ENCODE results near the gene C3orf20.

The C3orf20 gene

DNA sequence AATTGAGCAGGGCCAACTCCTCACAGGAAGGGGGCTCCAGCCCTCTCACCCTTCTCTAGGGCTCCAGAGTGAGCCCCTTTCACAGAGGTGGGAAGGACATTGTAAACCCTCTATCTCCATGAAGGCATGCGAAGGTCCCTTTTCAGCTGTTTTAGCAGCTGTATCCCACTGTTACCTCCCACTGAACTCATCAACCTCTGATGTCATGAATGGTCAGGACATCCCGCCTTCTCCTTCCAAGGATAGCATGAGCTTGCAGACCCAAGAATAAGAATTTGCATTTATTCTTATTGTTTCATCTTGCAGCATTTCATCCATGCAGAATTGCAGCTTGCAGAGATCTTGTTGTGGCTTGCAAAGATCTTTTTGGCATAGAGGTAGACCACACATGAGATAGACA lies 119.5 kb downstream of the C3orf20 start:
- Histone ChIP-seq H3K4me1 (ENCODE audit: insufficient read depth, low read length) (peaks cover 5% of the 10 kb centered on the region), H3K27ac (ENCODE audit: low read depth, low read length) (no peak overlapping the region), H3K9ac (ENCODE audit: low read length) (no peak overlapping the region), H3K4me3 (ENCODE audit: low read depth in 1 of 2, low read length in 2 of 2) (no peak overlapping the region), H3K9me3 (ENCODE audit: low read length) (no peaks in the 10 kb centered on the region), H3K36me3 (ENCODE audit: insufficient read depth, low read length) (no peaks in the 10 kb centered on the region), H3K27me3 (ENCODE audit: control insufficient read depth in 1 of 2, insufficient read depth in 2 of 2, low read length in 2 of 2) (no peaks in the 10 kb centered on the region)

DNA sequence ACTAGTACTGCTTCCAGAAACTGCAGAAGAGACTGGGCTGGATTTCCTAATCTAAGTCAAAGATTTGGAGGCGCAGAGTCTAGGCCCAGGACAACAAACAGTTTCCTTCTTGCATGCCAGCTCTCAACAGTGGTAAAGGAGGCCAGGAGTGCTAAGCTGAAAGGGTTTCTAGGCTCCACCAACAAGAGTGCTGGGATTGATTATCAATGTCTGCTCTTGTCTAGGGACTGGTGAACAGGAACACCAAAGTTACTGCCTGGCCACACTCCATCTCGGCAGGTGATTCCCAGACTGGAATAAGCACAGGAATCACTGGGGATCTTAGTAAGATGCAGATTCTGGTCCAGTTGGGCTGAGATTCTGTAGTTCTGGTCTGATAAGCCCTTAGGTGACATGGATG lies 121.1 kb downstream of the C3orf20 start:
- Histone ChIP-seq H3K36me3 (ENCODE audit: insufficient read depth, low read length) (no peaks in the 10 kb centered on the region), H3K4me3 (ENCODE audit: low read depth in 1 of 2, low read length in 2 of 2) (no peak overlapping the region), H3K9me3 (ENCODE audit: low read length) (no peaks in the 10 kb centered on the region), H3K27ac (ENCODE audit: low read depth, low read length) (no peak overlapping the region), H3K4me1 (ENCODE audit: insufficient read depth, low read length) (peaks cover 5% of the 10 kb centered on the region), H3K27me3 (ENCODE audit: control insufficient read depth in 1 of 2, insufficient read depth in 2 of 2, low read length in 2 of 2) (no peaks in the 10 kb centered on the region), H3K9ac (ENCODE audit: low read length) (no peak overlapping the region)

DNA sequence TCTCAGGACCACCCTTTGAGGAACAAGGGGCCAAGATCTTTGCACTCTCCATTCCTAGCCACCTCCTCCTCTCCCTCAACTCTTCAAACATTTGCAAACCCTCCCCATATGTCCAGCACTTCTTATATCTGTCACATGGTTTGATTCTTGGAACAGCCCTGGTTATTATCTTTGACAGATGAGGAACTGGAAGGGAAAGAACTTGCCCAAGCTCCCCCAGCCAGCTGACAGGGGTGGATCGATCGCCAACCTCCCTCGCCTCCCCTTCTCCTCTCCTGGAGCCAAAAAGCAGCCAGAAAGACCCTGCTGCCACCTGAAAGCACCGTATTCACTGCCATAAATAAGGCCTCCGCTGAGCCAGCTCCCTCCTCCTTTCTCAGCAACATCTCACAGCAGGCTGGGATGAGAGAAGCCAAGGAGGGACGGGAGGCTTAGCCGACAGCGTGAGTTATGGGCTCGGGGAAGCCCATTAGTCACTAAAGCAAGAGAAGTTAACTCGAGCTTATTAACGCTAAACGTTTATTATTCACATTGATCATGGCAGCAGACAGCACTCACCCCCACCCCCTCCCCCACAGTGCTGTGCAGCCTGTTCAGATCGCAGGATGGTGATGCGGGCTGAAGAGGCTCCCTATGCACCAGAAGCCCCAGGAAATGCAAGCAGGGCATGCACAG lies 121.6 kb downstream of the C3orf20 start:
- peaks cover 5% of the 10 kb centered on the region for H3K4me1 ChIP-seq (ENCODE audit: insufficient read depth, low read length)
- H3K9me3 ChIP-seq (ENCODE audit: low read length) = no peaks in the 10 kb centered on the region
- no peak overlapping the region for H3K4me3 ChIP-seq (ENCODE audit: low read depth in 1 of 2, low read length in 2 of 2)
- H3K36me3 ChIP-seq (ENCODE audit: insufficient read depth, low read length) = no peaks in the 10 kb centered on the region
- H3K27ac ChIP-seq (ENCODE audit: low read depth, low read length) = no peak overlapping the region
- no peak overlapping the region for H3K9ac ChIP-seq (ENCODE audit: low read length)
- no peaks in the 10 kb centered on the region for H3K27me3 ChIP-seq (ENCODE audit: control insufficient read depth in 1 of 2, insufficient read depth in 2 of 2, low read length in 2 of 2)

DNA sequence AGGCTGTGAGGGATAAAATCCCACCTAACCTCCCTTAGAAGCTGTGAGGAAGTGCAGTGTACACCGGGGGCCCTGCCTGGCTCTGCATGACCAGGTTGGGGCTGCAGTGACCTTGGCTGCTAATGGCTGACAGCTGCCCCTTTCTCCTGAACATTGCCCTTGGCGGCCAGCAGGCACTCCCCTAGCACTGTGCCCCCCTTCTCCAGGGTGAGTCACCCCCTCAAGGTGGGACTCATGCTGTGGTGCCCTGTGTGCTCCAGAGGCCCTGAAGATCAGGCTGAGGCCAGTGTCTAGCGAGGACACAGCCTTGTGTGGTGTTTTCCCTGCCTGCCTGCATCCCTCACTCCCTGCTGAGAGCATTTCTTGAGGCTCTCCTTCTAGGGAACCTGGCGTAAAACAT lies 122.8 kb downstream of the C3orf20 start:
- peaks cover 4% of the 10 kb centered on the region for H3K4me1 ChIP-seq (ENCODE audit: insufficient read depth, low read length)
- no peaks in the 10 kb centered on the region for H3K27me3 ChIP-seq (ENCODE audit: control insufficient read depth in 1 of 2, insufficient read depth in 2 of 2, low read length in 2 of 2)
- H3K4me3 ChIP-seq (ENCODE audit: low read depth in 1 of 2, low read length in 2 of 2) = no peak overlapping the region
- H3K27ac ChIP-seq (ENCODE audit: low read depth, low read length) = no peak overlapping the region
- H3K36me3 ChIP-seq (ENCODE audit: insufficient read depth, low read length) = no peaks in the 10 kb centered on the region
- H3K9me3 ChIP-seq (ENCODE audit: low read length) = no peaks in the 10 kb centered on the region
- H3K9ac ChIP-seq (ENCODE audit: low read length) = no peak overlapping the region

DNA sequence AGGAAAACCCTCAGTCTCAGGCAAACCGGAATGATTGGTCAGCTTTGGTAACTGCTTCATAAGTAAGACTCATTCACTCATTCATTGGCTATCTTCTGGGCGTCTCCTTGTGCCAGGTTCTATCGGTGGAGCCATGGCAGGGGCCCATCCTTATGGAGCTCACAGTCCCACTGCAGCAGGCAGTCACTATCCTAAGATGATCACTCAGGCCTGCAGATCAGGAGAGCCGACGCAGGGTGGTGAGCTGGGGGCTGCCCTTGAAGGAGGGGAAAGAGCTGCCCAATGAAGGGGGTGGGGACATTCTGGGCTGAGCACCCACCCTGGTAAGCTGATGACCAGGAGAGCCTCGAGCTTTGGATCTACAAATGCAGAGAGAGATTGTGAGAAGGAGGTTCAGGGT lies 123.3 kb downstream of the C3orf20 start:
- H3K27me3 ChIP-seq (ENCODE audit: control insufficient read depth in 1 of 2, insufficient read depth in 2 of 2, low read length in 2 of 2) = no peaks in the 10 kb centered on the region
- no peaks in the 10 kb centered on the region for H3K9me3 ChIP-seq (ENCODE audit: low read length)
- no peaks in the 10 kb centered on the region for H3K4me1 ChIP-seq (ENCODE audit: insufficient read depth, low read length)
- no peak overlapping the region for H3K9ac ChIP-seq (ENCODE audit: low read length)
- H3K27ac ChIP-seq (ENCODE audit: low read depth, low read length) = no peak overlapping the region
- no peaks in the 10 kb centered on the region for H3K36me3 ChIP-seq (ENCODE audit: insufficient read depth, low read length)
- H3K4me3 ChIP-seq (ENCODE audit: low read depth in 1 of 2, low read length in 2 of 2) = no peak overlapping the region

DNA sequence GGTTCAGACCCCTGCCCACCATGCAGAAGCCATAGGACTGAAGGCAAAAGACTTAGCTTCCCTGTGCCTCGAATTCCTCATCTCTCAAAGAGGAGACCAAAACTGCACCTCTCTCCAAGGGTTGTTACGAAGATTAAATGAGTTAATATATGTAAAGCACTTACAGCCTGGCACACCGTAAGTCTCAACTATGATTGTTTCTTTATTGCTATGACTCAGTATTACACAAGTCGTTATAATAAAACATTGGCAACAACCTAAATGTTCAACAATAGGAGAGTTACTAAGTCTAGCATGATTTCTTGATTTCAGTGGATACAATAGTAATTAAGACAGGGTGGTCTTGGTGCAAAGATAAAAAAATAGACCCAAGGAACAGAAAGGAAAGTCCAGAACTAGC lies 124.2 kb downstream of the C3orf20 start:
- Histone ChIP-seq H3K9ac (ENCODE audit: low read length) (no peak overlapping the region), H3K4me3 (ENCODE audit: low read depth in 1 of 2, low read length in 2 of 2) (no peak overlapping the region), H3K4me1 (ENCODE audit: insufficient read depth, low read length) (no peaks in the 10 kb centered on the region), H3K27me3 (ENCODE audit: control insufficient read depth in 1 of 2, insufficient read depth in 2 of 2, low read length in 2 of 2) (no peaks in the 10 kb centered on the region), H3K36me3 (ENCODE audit: insufficient read depth, low read length) (no peaks in the 10 kb centered on the region), H3K27ac (ENCODE audit: low read depth, low read length) (no peak overlapping the region), H3K9me3 (ENCODE audit: low read length) (no peaks in the 10 kb centered on the region)

DNA sequence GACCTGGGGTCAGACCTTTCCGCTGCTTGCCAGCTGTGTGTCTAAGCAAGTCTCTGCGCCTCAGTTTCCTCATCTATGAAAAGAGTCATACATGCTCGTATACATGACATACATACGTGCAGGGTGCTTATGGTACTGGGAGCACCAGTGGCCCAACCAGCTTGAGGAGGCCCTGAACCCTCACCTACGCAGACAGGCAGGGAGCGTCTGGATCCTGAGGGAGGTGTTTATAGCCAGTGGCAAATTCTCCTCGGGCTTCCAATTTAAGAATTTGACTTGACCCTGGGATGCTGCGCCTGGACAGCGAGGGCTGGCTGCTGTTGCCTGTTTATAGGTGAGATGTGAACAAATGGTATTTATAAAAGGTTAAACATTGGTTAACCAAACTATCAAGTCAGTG lies 126.1 kb downstream of the C3orf20 start:
- Histone ChIP-seq H3K36me3 (ENCODE audit: insufficient read depth, low read length) (no peaks in the 10 kb centered on the region), H3K9me3 (ENCODE audit: low read length) (no peaks in the 10 kb centered on the region), H3K9ac (ENCODE audit: low read length) (no peak overlapping the region), H3K4me3 (ENCODE audit: low read depth in 1 of 2, low read length in 2 of 2) (no peak overlapping the region), H3K4me1 (ENCODE audit: insufficient read depth, low read length) (no peaks in the 10 kb centered on the region), H3K27ac (ENCODE audit: low read depth, low read length) (no peak overlapping the region), H3K27me3 (ENCODE audit: control insufficient read depth in 1 of 2, insufficient read depth in 2 of 2, low read length in 2 of 2) (no peaks in the 10 kb centered on the region)

DNA sequence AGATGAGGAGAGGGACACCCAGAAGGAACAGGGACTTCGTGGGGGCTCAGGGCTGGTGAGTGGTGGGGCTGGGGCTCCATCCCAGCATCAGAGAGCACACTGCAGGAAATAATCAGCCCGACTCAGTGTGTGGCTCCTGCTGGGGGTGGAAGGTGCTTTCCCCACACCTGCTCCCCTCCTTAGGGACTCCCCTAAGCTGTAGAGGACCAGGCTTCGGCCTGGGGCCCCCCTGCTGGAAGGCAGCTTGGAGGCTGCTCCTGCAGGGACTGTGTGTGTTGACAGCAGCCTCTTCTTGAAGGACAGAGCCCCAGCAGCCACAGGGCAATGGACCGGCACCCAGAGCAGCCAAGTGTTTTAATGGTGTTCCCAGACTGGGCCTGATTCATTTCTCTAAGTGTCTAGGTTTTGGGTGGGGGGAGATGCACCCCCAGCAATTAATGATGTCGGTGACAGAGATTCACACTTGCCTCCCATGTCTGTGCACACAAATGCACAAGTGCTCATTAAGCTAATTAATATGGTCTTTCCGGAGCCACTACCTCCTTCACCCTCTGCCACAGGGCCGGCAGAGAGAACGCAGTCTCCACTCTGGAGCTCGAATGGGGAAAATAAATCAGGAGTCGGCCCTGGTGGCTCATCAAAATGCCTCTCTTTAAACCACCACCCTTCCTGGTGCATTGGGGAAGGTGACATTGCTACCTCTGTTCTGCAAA lies 126.9 kb downstream of the C3orf20 start:
- no peaks in the 10 kb centered on the region for H3K9me3 ChIP-seq (ENCODE audit: low read length)
- H3K4me3 ChIP-seq (ENCODE audit: low read depth in 1 of 2, low read length in 2 of 2) = no peak overlapping the region
- H3K4me1 ChIP-seq (ENCODE audit: insufficient read depth, low read length) = no peaks in the 10 kb centered on the region
- no peaks in the 10 kb centered on the region for H3K27me3 ChIP-seq (ENCODE audit: control insufficient read depth in 1 of 2, insufficient read depth in 2 of 2, low read length in 2 of 2)
- H3K36me3 ChIP-seq (ENCODE audit: insufficient read depth, low read length) = no peaks in the 10 kb centered on the region
- H3K9ac ChIP-seq (ENCODE audit: low read length) = no peak overlapping the region
- no peak overlapping the region for H3K27ac ChIP-seq (ENCODE audit: low read depth, low read length)

DNA sequence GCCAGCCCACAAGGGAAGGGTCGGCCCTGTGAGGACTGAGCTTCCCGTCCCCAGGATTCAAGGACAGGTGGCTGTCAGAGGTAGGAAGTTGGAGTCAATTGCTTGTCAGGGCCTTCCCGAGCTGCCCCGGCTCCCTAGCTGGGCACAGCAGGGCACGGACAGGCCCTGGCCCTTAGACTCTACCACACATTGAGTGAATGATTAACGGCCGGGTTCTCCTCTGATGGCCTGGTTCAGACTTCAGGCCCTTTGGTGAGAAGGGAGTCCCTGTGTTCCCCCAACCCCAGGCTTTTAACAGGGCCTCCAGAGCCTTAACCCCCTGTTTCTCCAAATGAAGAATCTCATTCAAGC lies 127.4 kb downstream of the C3orf20 start:
- no peak overlapping the region for H3K9ac ChIP-seq (ENCODE audit: low read length)
- H3K9me3 ChIP-seq (ENCODE audit: low read length) = no peaks in the 10 kb centered on the region
- H3K27me3 ChIP-seq (ENCODE audit: control insufficient read depth in 1 of 2, insufficient read depth in 2 of 2, low read length in 2 of 2) = no peaks in the 10 kb centered on the region
- H3K27ac ChIP-seq (ENCODE audit: low read depth, low read length) = no peak overlapping the region
- H3K4me1 ChIP-seq (ENCODE audit: insufficient read depth, low read length) = no peaks in the 10 kb centered on the region
- no peak overlapping the region for H3K4me3 ChIP-seq (ENCODE audit: low read depth in 1 of 2, low read length in 2 of 2)
- no peaks in the 10 kb centered on the region for H3K36me3 ChIP-seq (ENCODE audit: insufficient read depth, low read length)

DNA sequence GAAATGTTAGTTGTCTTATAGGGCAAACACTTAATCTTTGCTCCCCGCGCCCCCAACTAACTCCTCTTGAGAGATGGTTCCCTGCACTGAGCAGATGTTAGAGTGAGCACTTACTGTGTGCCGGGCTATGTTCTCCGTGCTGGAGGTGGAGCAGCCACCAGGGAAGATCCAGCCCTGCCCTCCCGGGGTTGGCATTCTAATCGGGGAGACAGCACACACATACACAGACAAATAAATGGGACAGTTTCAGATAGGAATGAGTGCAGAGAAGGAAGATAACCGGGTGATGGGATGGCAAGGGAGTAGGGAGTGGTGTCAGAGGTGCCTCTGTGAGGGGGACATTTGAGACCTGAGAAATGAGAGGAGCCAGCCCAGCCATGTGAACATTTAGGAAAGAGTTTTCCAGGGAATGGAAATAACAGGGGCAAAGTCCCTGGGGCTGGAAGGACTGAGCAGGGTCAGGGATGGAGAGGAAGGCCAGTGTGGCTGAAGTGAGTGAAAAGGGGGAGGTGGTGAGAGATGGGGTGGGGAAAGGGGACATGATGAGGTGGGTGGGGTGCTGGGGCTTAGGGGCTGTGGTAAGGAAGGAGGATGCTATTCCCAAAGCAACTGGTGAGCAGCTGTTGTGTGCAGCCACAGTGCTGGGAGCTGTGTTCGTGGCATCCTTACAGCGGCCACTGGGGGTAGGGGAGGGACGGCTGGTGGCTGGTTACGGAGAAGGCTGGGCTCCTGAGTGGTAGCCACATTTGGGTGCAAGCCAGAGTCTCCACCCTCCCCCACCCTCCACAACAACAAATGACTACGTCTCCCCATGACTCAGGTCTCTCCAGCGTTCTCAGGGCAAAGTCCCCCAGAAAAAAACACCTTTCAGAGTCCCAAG lies 128.4 kb downstream of the C3orf20 start:
- H3K9me3 ChIP-seq (ENCODE audit: low read length) = no peaks in the 10 kb centered on the region
- H3K36me3 ChIP-seq (ENCODE audit: insufficient read depth, low read length) = no peaks in the 10 kb centered on the region
- no peak overlapping the region for H3K9ac ChIP-seq (ENCODE audit: low read length)
- H3K27ac ChIP-seq (ENCODE audit: low read depth, low read length) = no peak overlapping the region
- no peak overlapping the region for H3K4me3 ChIP-seq (ENCODE audit: low read depth in 1 of 2, low read length in 2 of 2)
- no peaks in the 10 kb centered on the region for H3K4me1 ChIP-seq (ENCODE audit: insufficient read depth, low read length)
- no peaks in the 10 kb centered on the region for H3K27me3 ChIP-seq (ENCODE audit: control insufficient read depth in 1 of 2, insufficient read depth in 2 of 2, low read length in 2 of 2)

DNA sequence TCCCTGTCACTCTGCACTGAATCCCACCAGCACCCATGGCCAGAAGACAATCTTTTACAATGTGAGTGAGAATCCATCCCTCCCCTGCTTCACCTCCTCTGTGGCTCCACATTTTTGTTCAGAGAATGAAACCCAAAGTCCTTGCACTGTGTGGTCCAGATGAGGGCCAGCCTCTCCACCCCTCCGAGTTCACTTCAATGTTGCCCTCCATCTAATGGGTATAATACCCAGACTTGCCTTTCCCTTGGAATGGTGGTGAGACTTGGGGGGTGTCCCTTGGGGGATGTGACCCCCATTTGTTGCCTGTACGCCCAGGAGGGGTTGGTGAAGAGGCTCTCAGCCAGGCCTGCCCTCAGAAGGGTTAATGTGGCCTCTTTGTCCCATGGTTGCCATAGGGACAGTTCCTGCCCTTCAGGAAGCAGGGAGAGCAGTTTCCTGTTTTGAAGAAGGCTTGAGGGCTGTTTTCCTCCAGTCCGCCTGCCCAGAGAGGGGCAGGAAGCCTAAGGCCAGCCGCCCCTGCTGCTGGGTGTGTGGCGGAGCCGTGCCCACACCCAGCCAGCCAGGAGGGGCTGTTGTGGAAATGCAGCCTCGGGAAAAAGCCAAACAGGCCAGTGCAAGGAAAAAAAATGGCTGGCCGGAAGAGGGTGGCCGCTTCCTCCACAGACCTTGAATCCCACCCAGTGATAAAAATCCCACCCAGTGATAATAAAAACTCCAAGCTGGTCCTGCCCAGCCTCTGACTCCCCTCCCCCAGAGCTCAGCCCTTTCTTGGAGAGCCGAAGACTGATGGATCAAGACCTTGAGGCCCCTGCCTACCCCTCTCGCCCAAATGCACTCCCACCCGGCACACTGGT lies 129.3 kb downstream of the C3orf20 start:
- no peak overlapping the region for H3K4me3 ChIP-seq (ENCODE audit: low read depth in 1 of 2, low read length in 2 of 2)
- H3K27ac ChIP-seq (ENCODE audit: low read depth, low read length) = no peak overlapping the region
- H3K4me1 ChIP-seq (ENCODE audit: insufficient read depth, low read length) = no peaks in the 10 kb centered on the region
- H3K27me3 ChIP-seq (ENCODE audit: control insufficient read depth in 1 of 2, insufficient read depth in 2 of 2, low read length in 2 of 2) = peaks cover 3 to 5% of the 10 kb centered on the region in 2 donors
- no peaks in the 10 kb centered on the region for H3K9me3 ChIP-seq (ENCODE audit: low read length)
- H3K9ac ChIP-seq (ENCODE audit: low read length) = no peak overlapping the region
- H3K36me3 ChIP-seq (ENCODE audit: insufficient read depth, low read length) = no peaks in the 10 kb centered on the region

Measured in muscle layer of colon (tissue), 2 donors.